Erythroblast (primary cell): ENCODE results near the gene MEX3C.

Experiments
- GATA1 ChIP-seq: IDR thresholded peaks from 2 replicates; pipeline ENCODE4 v1.6.1; 2011; ENCODE audit warnings: low read depth, mild to moderate bottlenecking, control low read depth, low read length, moderate library complexity
- POLR2A ChIP-seq: IDR thresholded peaks from 2 replicates; pipeline ENCODE4 v1.6.1; 2011; ENCODE audit warnings: mild to moderate bottlenecking, low read length

DNA sequence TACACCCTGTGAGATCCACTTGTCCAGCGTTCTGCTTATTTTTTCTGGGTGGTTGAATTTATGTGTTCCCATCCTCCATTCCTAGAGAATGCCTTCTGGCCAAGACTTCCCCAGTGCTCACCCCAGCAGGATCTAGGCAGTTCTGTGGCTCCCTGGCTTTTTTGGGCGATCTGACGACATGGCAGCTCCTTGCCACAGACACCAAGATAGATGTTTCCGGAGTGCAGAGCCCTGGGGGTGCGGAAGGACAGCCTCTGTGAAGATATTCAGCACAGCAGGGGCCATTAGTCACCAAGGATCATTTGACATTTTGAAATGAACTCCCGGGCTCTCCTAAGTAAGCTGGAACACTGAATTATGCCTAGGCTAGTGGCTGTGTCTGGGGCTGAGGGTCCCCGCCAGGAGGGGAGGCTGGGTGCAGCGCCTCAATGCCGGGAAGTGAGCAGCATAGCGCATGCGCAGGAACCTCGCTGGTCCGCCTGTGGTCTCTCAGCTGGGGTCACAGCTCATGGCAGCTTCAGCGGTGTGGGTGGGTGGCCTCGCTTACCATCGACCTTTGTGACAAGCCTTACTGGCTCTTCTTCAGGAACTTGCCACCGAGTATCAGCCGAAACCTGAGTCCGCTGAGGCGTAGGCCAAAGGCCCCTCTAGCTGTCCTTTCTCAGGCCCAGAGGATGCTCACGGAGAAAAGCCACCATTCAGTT is 60.3 kb downstream of the MEX3C start:
- no peak for TF ChIP-seq POLR2A
- TF ChIP-seq GATA1 = no peak
